Stimulated activated CD8-positive, alpha-beta memory T cell treated with anti-CD3 and anti-CD28 coated beads, Interleukin-4, amount 100 ng/mL, for 48 hours (primary cell): Measurements from ENCODE around the gene OR2T11.
"Not testable (repeated sequence)": the region's sequence is repeated elsewhere in the genome, so short reads cannot be mapped to it uniquely, and the experiment has no call there.

ENCODE experiments used
- DNase-seq: peaks from one replicate; pipeline ENCODE4 v3.0.0-alpha.2; 2020

The OR2T11 gene

GRCh38 chr1:248634991-248635390 is at the start of gene OR2T11:
Gene OR2T11, minus strand, starts transcription at chr1:248635091. Its CDS starts 7,963 bp downstream, at chr1:248627128.
- DNase-seq = not testable (repeated sequence)

- no peak for DNase-seq
Observed at GRCh38 chr1:248681651-248682050, 46.8 kb upstream of the OR2T11 start.

- no peak for DNase-seq
Observed at GRCh38 chr1:248670003-248670402, 35.1 kb upstream of the OR2T11 start.

- DNase-seq = not testable (repeated sequence)
Observed at GRCh38 chr1:248663453-248664328, 28.8 kb upstream of the OR2T11 start.

GRCh38 chr1:248656797-248657196 is 21.9 kb upstream of the OR2T11 start:
- not testable (repeated sequence) for DNase-seq

GRCh38 chr1:248655354-248655753 is 20.5 kb upstream of the OR2T11 start, which contains the start of gene OR2T27:
Gene OR2T27, minus strand, starts transcription at chr1:248655528. Its CDS starts 4,644 bp downstream, at chr1:248650884.
- DNase-seq = not testable (repeated sequence)

- not testable (repeated sequence) for DNase-seq
Observed at GRCh38 chr1:248648770-248649536, 14.1 kb upstream of the OR2T11 start.

GRCh38 chr1:248645178-248645577 is 10.3 kb upstream of the OR2T11 start, which contains the start of gene OR2T35:
Gene OR2T35, minus strand, starts transcription at chr1:248645278. Its CDS starts 6,020 bp downstream, at chr1:248639258.
- DNase-seq = not testable (repeated sequence)

GRCh38 chr1:248642971-248643651 is 8.2 kb upstream of the OR2T11 start:
- DNase-seq = not testable (repeated sequence)

- DNase-seq = not testable (repeated sequence)
Observed at GRCh38 chr1:248641583-248641982, 6.7 kb upstream of the OR2T11 start.

- not testable (repeated sequence) for DNase-seq
Observed at GRCh38 chr1:248640906-248641305, 6.0 kb upstream of the OR2T11 start.

GRCh38 chr1:248639652-248640051 is 4.8 kb upstream of the OR2T11 start:
- not testable (repeated sequence) for DNase-seq

- DNase-seq = not testable (repeated sequence)
Observed at GRCh38 chr1:248636612-248637011, 1.7 kb upstream of the OR2T11 start.

GRCh38 chr1:248631354-248632008 is 3.4 kb downstream of the OR2T11 start:
- no peak for DNase-seq

- DNase-seq = no peak
Observed at GRCh38 chr1:248630551-248630950, 4.3 kb downstream of the OR2T11 start.

GRCh38 chr1:248627971-248628844 is 6.7 kb downstream of the OR2T11 start:
- no peak for DNase-seq

GRCh38 chr1:248625971-248626370 is 8.9 kb downstream of the OR2T11 start:
- no peak for DNase-seq

GRCh38 chr1:248625166-248625565 is 9.7 kb downstream of the OR2T11 start:
- no peak for DNase-seq

GRCh38 chr1:248622570-248623001 is 12.3 kb downstream of the OR2T11 start:
- DNase-seq = no peak

GRCh38 chr1:248621770-248622169 is 13.1 kb downstream of the OR2T11 start:
- no peak for DNase-seq

GRCh38 chr1:248618878-248619277 is 16.0 kb downstream of the OR2T11 start:
- DNase-seq = peak; percentile 78
